ENCODE measurements around the gene SOWAHC. TPM values are rescaled to one million over a fixed set of nuclear protein-coding genes. Genes with fewer than 3 reads are reported as not detected.

Gene SOWAHC
- total and polyA plus RNA-seq, 2 of the 13 experiments (the other 11 are each of a cell fraction or from before 2014, with no cell fraction given), result 21.2 to 22.5 TPM

DNA sequence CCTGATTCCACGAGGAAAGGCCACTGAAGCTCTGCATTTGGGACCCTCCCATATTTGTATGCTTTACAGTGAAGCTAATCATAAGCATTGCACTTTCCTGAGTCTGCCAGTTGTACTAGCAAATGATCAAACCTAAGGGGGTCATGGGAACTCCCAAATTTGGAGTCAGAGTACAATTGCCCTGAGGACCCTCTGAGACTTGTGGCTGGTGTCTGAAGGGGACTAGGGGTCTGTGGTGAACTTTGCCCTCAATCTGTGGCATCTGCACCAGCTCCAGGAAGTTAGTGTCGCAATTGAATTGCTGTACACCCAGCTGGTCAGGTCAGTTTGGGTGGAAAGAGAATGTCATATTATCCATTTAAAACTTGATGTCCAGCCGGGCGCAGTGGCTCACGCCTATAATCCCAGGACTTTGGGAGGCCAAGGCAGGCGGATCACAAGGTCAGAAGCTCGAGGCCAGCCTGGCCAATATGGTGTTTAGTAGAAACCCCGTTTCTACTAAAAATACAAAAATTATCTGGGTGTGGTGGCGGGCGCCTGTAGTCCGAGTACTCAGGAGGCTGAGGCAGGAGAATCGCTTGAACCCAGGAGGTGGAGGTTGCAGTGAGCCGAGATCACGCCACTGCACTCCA is 18.1 kb downstream of the SOWAHC start (continued):
- peak; percentile 96 for TF ChIP-seq PPARG (CRISPR knock-in tag; conservative IDR thresholded peaks at IDR 0.05)
- TF ChIP-seq ZFP90 (CRISPR knock-in tag; IDR thresholded peaks at IDR 0.05; ENCODE audit: borderline replicate concordance), result peak; percentile 36; the same call in 1 of the 2 replicates
- TF ChIP-seq, protein P1, sequence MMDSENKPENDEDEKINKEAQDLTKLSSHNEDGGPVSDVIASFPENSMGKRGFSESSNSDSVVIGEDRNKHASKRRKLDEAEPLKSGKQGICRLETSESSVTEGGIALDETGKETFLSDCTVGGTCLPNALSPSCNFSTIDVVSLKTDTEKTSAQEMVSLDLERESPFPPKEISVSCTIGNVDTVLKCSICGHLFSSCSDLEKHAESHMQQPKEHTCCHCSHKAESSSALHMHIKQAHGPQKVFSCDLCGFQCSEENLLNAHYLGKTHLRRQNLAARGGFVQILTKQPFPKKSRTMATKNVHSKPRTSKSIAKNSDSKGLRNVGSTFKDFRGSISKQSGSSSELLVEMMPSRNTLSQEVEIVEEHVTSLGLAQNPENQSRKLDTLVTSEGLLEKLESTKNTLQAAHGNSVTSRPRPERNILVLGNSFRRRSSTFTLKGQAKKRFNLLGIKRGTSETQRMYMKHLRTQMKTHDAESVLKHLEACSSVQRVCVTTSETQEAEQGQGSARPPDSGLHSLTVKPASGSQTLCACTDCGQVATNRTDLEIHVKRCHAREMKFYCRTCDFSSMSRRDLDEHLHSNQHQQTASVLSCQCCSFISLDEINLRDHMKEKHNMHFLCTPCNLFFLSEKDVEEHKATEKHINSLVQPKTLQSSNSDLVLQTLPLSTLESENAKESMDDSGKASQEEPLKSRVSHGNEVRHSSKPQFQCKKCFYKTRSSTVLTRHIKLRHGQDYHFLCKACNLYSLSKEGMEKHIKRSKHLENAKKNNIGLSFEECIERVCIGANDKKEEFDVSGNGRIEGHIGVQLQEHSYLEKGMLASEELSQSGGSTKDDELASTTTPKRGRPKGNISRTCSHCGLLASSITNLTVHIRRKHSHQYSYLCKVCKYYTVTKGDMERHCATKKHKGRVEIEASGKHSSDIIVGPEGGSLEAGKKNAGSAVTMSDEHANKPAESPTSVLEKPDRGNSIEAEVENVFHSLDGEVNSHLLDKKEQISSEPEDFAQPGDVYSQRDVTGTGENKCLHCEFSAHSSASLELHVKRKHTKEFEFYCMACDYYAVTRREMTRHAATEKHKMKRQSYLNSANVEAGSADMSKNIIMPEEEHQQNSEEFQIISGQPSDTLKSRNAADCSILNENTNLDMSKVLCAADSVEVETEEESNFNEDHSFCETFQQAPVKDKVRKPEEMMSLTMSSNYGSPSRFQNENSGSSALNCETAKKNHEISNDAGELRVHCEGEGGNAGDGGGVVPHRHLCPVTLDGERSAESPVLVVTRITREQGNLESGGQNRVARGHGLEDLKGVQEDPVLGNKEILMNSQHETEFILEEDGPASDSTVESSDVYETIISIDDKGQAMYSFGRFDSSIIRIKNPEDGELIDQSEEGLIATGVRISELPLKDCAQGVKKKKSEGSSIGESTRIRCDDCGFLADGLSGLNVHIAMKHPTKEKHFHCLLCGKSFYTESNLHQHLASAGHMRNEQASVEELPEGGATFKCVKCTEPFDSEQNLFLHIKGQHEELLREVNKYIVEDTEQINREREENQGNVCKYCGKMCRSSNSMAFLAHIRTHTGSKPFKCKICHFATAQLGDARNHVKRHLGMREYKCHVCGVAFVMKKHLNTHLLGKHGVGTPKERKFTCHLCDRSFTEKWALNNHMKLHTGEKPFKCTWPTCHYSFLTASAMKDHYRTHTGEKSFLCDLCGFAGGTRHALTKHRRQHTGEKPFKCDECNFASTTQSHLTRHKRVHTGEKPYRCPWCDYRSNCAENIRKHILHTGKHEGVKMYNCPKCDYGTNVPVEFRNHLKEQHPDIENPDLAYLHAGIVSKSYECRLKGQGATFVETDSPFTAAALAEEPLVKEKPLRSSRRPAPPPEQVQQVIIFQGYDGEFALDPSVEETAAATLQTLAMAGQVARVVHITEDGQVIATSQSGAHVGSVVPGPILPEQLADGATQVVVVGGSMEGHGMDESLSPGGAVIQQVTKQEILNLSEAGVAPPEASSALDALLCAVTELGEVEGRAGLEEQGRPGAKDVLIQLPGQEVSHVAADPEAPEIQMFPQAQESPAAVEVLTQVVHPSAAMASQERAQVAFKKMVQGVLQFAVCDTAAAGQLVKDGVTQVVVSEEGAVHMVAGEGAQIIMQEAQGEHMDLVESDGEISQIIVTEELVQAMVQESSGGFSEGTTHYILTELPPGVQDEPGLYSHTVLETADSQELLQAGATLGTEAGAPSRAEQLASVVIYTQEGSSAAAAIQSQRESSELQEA (CRISPR knock-in tag; IDR thresholded peaks at IDR 0.05; ENCODE audit: not compliant biosample characterization), result no peak
- TF ChIP-seq MEIS1 (CRISPR knock-in tag; IDR thresholded peaks at IDR 0.05; ENCODE audit: borderline replicate concordance), result peak; percentile 92
- no peak; the same call in 1 of the 2 replicates for TF ChIP-seq ZFP37 (CRISPR knock-in tag; IDR thresholded peaks at IDR 0.05; ENCODE audit: borderline replicate concordance)
- TF ChIP-seq GPN1 (CRISPR knock-in tag; IDR thresholded peaks at IDR 0.05; ENCODE audit: borderline replicate concordance), result no peak
- no peak for TF ChIP-seq IKZF4 (CRISPR knock-in tag; IDR thresholded peaks at IDR 0.05; ENCODE audit: borderline replicate concordance, low read depth, not compliant biosample characterization)
- peak; percentile 72 for TF ChIP-seq FOXJ3 (CRISPR knock-in tag; IDR thresholded peaks at IDR 0.05; ENCODE audit: borderline replicate concordance)
- peak; percentile 92 for TF ChIP-seq TEAD3 (CRISPR knock-in tag; optimal IDR thresholded peaks at IDR 0.05; ENCODE audit: borderline replicate concordance)
- TF ChIP-seq ZHX1 (CRISPR knock-in tag; IDR thresholded peaks at IDR 0.05; ENCODE audit: low read depth), result 0 out of 2 replicates have a peak, but pooled peaks have one; percentile 21
- no peak for TF ChIP-seq ZNF672 (CRISPR knock-in tag; IDR thresholded peaks at IDR 0.05)
- 0 out of 2 replicates have a peak, but pooled peaks have one; percentile 53 for TF ChIP-seq TGIF2 (CRISPR knock-in tag; IDR thresholded peaks at IDR 0.05)
- TF ChIP-seq ZNF546 (CRISPR knock-in tag; conservative IDR thresholded peaks at IDR 0.05), result no peak
- TF ChIP-seq PREB (CRISPR knock-in tag; IDR thresholded peaks at IDR 0.05), result no peak
- TF ChIP-seq KLF16 (CRISPR knock-in tag; IDR thresholded peaks at IDR 0.05), result peak; percentile 43 to 73; a peak in 1 of 4 replicates
- TF ChIP-seq EED (CRISPR knock-in tag; IDR thresholded peaks at IDR 0.05), result no peak
- no peak for TF ChIP-seq ZBTB8A (CRISPR knock-in tag; IDR thresholded peaks at IDR 0.05; ENCODE audit: borderline replicate concordance, low read depth)
